ENCODE results near the gene ZBTB44.

ZBTB44 gene

DNA sequence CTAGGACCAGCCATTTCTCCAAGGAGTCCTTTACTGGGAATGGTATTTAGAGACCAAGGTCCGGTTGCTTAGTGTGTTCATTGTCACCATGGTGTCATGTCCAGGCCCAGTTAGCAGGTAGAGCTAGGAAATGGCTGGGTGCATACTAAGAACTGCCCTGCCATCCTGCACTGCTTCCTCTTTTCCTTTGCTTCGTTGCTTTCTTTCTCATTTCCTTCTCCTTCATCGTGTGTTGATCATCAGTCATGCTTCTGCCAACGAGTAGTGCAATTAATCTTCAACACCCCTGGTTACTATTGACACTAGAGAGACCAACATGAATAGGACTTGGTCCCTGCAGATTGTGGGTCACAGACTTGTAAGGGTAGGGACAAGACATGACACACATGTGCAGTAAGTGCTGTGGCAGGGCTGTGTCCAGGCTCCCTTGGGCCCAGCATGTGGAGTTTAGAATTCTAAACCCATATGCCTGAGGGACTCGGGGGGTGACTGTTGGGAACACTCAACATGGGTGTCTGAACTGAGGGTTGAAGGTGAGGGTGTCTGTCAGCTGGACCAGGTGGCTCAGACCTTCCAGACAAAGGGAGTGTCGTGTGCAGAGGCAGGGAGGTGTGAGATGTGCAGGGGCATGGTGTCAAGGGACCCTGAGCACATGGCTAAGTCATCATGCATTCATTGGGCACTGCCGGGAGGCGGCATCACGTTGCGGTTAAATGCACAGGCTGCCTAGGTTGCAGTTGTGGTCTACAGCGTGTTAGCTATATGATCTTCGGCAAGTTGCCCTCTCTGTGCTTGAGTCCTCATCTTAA is 112.5 kb downstream of the ZBTB44 start:
- ATAC-seq: no peak
- TF ChIP-seq ISL1 (CRISPR knock-in tag; IDR thresholded peaks at IDR 0.05) (no peak), ZFP30 (CRISPR knock-in tag; IDR thresholded peaks at IDR 0.05) (no peak), ZFP3 (CRISPR knock-in tag; IDR thresholded peaks at IDR 0.05) (no peak), CREB5 (CRISPR knock-in tag; IDR thresholded peaks at IDR 0.05; ENCODE audit: low read depth) (no peak), PPARA (CRISPR knock-in tag; IDR thresholded peaks at IDR 0.05; ENCODE audit: borderline replicate concordance) (no peak), RARB (CRISPR knock-in tag; IDR thresholded peaks at IDR 0.05) (no peak), ZNF8 (CRISPR knock-in tag; IDR thresholded peaks at IDR 0.05) (no peak), ARNTL (CRISPR knock-in tag; IDR thresholded peaks at IDR 0.05; ENCODE audit: borderline replicate concordance, low read depth) (no peak), ZNF565 (CRISPR knock-in tag; conservative IDR thresholded peaks at IDR 0.05; ENCODE audit: low read depth) (no peak), TOX (CRISPR knock-in tag; IDR thresholded peaks at IDR 0.05; ENCODE audit: borderline replicate concordance) (no peak), OSR1 (CRISPR knock-in tag; IDR thresholded peaks at IDR 0.05) (no peak), GLIS3 (CRISPR knock-in tag; IDR thresholded peaks at IDR 0.05) (no peak), TCF4 (CRISPR knock-in tag; IDR thresholded peaks at IDR 0.05; ENCODE audit: borderline replicate concordance) (no peak)
- TF ChIP-seq, protein P1, sequence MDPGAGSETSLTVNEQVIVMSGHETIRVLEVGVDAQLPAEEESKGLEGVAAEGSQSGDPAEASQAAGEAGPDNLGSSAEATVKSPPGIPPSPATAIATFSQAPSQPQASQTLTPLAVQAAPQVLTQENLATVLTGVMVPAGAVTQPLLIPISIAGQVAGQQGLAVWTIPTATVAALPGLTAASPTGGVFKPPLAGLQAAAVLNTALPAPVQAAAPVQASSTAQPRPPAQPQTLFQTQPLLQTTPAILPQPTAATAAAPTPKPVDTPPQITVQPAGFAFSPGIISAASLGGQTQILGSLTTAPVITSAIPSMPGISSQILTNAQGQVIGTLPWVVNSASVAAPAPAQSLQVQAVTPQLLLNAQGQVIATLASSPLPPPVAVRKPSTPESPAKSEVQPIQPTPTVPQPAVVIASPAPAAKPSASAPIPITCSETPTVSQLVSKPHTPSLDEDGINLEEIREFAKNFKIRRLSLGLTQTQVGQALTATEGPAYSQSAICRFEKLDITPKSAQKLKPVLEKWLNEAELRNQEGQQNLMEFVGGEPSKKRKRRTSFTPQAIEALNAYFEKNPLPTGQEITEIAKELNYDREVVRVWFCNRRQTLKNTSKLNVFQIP (CRISPR knock-in tag; IDR thresholded peaks at IDR 0.05; ENCODE audit: borderline replicate concordance, low read depth): no peak
- TF ChIP-seq, protein P2, sequence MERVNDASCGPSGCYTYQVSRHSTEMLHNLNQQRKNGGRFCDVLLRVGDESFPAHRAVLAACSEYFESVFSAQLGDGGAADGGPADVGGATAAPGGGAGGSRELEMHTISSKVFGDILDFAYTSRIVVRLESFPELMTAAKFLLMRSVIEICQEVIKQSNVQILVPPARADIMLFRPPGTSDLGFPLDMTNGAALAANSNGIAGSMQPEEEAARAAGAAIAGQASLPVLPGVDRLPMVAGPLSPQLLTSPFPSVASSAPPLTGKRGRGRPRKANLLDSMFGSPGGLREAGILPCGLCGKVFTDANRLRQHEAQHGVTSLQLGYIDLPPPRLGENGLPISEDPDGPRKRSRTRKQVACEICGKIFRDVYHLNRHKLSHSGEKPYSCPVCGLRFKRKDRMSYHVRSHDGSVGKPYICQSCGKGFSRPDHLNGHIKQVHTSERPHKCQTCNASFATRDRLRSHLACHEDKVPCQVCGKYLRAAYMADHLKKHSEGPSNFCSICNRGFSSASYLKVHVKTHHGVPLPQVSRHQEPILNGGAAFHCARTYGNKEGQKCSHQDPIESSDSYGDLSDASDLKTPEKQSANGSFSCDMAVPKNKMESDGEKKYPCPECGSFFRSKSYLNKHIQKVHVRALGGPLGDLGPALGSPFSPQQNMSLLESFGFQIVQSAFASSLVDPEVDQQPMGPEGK (CRISPR knock-in tag; IDR thresholded peaks at IDR 0.05; ENCODE audit: borderline replicate concordance): no peak

DNA sequence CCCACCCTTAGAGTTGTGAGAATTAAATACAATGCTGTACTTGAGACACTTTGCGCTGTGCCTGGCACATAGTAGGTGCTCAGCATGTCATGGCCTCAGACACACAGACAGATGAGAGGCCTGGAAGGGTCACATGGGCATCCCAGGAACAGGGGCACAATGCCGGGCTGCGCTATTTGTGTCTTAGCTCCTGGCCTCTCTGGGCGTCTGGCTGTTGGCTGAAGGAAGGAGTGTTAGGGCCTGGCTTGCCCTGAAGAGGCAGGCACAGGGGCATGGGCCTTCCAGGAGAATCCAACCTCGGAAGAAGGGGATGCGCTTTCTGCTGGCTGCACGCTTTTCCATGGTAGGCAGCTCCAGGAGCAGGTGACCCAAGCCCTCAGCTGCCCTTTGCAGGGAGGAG is 113.7 kb downstream of the ZBTB44 start:
- TF ChIP-seq PPARA (CRISPR knock-in tag; IDR thresholded peaks at IDR 0.05; ENCODE audit: borderline replicate concordance) (no peak), TOX (CRISPR knock-in tag; IDR thresholded peaks at IDR 0.05; ENCODE audit: borderline replicate concordance) (no peak), ISL1 (CRISPR knock-in tag; IDR thresholded peaks at IDR 0.05) (no peak), ARNTL (CRISPR knock-in tag; IDR thresholded peaks at IDR 0.05; ENCODE audit: borderline replicate concordance, low read depth) (no peak), ESRRG (CRISPR knock-in tag; IDR thresholded peaks at IDR 0.05) (no peak), ZC3H10 (CRISPR knock-in tag; IDR thresholded peaks at IDR 0.05) (no peak), SNAI2 (CRISPR knock-in tag; IDR thresholded peaks at IDR 0.05) (no peak), GLIS3 (CRISPR knock-in tag; IDR thresholded peaks at IDR 0.05) (no peak), TSHZ2 (CRISPR knock-in tag; IDR thresholded peaks at IDR 0.05) (no peak), CSDC2 (CRISPR knock-in tag; IDR thresholded peaks at IDR 0.05) (no peak), BACH2 (CRISPR knock-in tag; IDR thresholded peaks at IDR 0.05; ENCODE audit: borderline replicate concordance) (no peak), ZFP3 (CRISPR knock-in tag; IDR thresholded peaks at IDR 0.05) (no peak), ZFP30 (CRISPR knock-in tag; IDR thresholded peaks at IDR 0.05) (no peak), RARB (CRISPR knock-in tag; IDR thresholded peaks at IDR 0.05) (no peak), CREB5 (CRISPR knock-in tag; IDR thresholded peaks at IDR 0.05; ENCODE audit: low read depth) (no peak), OSR1 (CRISPR knock-in tag; IDR thresholded peaks at IDR 0.05) (no peak), TCF4 (CRISPR knock-in tag; IDR thresholded peaks at IDR 0.05; ENCODE audit: borderline replicate concordance) (no peak)
- TF ChIP-seq, protein P1 (CRISPR knock-in tag; IDR thresholded peaks at IDR 0.05; ENCODE audit: borderline replicate concordance, low read depth): no peak
- TF ChIP-seq, protein P3, sequence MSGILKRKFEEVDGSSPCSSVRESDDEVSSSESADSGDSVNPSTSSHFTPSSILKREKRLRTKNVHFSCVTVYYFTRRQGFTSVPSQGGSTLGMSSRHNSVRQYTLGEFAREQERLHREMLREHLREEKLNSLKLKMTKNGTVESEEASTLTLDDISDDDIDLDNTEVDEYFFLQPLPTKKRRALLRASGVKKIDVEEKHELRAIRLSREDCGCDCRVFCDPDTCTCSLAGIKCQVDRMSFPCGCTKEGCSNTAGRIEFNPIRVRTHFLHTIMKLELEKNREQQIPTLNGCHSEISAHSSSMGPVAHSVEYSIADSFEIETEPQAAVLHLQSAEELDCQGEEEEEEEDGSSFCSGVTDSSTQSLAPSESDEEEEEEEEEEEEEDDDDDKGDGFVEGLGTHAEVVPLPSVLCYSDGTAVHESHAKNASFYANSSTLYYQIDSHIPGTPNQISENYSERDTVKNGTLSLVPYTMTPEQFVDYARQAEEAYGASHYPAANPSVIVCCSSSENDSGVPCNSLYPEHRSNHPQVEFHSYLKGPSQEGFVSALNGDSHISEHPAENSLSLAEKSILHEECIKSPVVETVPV (CRISPR knock-in tag; IDR thresholded peaks at IDR 0.05): no peak
- ATAC-seq: no peak
